ENCODE results near the gene SLC25A6.
"Not testable (repeated sequence)": the region's sequence is repeated elsewhere in the genome, so short reads cannot be mapped to it uniquely, and the experiment has no call there.

The SLC25A6 gene

GRCh38 chrX:1391707-1392375, at the start of gene SLC25A6:
Gene SLC25A6, minus strand, starts transcription at chrX:1392113. Its CDS starts 104 bp downstream, at chrX:1392009.
- peak; percentile 99 for DNase-seq

- DNase-seq: no peak
Measured at GRCh38 chrX:1440506-1440905, 48.6 kb upstream of the SLC25A6 start.

GRCh38 chrX:1435241-1435895, 43.5 kb upstream of the SLC25A6 start:
- DNase-seq: no peak

GRCh38 chrX:1434871-1435240, 42.9 kb upstream of the SLC25A6 start:
- DNase-seq: no peak

GRCh38 chrX:1433646-1434357, 41.9 kb upstream of the SLC25A6 start:
- no peak for DNase-seq

- peak; percentile 44 for DNase-seq
Measured at GRCh38 chrX:1430451-1430850, 38.5 kb upstream of the SLC25A6 start.

- no peak for DNase-seq
Measured at GRCh38 chrX:1427756-1428155, 35.8 kb upstream of the SLC25A6 start.

- DNase-seq: not testable (repeated sequence)
Measured at GRCh38 chrX:1426321-1426720, 34.4 kb upstream of the SLC25A6 start.

- DNase-seq: no peak
Measured at GRCh38 chrX:1425381-1425780, 33.5 kb upstream of the SLC25A6 start.

GRCh38 chrX:1424147-1424851, 32.4 kb upstream of the SLC25A6 start:
- no peak for DNase-seq

GRCh38 chrX:1423215-1423614, 31.3 kb upstream of the SLC25A6 start:
- no peak for DNase-seq

GRCh38 chrX:1422135-1422465, 30.2 kb upstream of the SLC25A6 start:
- no peak for DNase-seq

GRCh38 chrX:1421433-1422134, 29.7 kb upstream of the SLC25A6 start:
- no peak for DNase-seq

GRCh38 chrX:1420371-1420770, 28.5 kb upstream of the SLC25A6 start:
- no peak for DNase-seq

GRCh38 chrX:1419545-1420355, 27.8 kb upstream of the SLC25A6 start:
- DNase-seq: no peak

GRCh38 chrX:1418901-1419544, 27.1 kb upstream of the SLC25A6 start:
- DNase-seq: no peak

- DNase-seq: no peak
Measured at GRCh38 chrX:1417921-1418771, 26.2 kb upstream of the SLC25A6 start.

GRCh38 chrX:1416965-1417760, 25.2 kb upstream of the SLC25A6 start:
- no peak for DNase-seq

GRCh38 chrX:1416327-1416784, 24.4 kb upstream of the SLC25A6 start:
- no peak for DNase-seq
